22Rv1 (cell line): ENCODE results near the gene ZNF850.
"Not testable (repeated sequence)": the region's sequence is repeated elsewhere in the genome, so short reads cannot be mapped to it uniquely, and the experiment has no call there.

Source experiments
- H3K27ac ChIP-seq: fragments of 450-650 bp; 2 replicates; pipeline ENCODE4 v1.5.1; 2017
- ZFX ChIP-seq: fragments of 450-650 bp; IDR thresholded peaks from 2 replicates; pipeline ENCODE4 v1.6.1; 2017; ENCODE audit warnings: antibody characterized with exemption, borderline replicate concordance
- TF ChIP-seq, protein P1 (sequence below): fragments of 450-650 bp; IDR thresholded peaks from 2 replicates; pipeline ENCODE4 v1.5.1; 2017; ENCODE audit warnings: mild to moderate bottlenecking

Gene ZNF850

DNA sequence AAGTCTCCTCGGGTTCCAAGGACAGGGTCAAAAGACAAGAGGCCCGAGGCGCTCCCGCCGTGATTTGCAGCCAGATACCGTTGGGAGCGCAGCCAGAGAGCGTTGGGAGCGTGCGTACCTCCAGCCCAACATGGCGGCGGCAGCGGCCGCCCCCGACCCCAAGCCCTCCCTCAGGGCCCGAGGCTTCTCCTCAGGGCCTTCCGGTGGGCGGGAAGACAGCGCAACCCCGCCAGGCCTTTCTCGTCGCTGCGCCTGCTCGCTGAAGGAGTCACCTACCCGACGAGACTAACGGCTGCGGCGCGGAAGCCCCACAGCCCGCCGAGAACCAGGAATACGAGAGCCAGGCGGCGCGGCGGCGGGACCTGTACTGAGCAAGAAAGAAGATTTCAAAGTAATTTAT is 3.2 kb upstream of the ZNF850 start:
- TF ChIP-seq, protein P1, sequence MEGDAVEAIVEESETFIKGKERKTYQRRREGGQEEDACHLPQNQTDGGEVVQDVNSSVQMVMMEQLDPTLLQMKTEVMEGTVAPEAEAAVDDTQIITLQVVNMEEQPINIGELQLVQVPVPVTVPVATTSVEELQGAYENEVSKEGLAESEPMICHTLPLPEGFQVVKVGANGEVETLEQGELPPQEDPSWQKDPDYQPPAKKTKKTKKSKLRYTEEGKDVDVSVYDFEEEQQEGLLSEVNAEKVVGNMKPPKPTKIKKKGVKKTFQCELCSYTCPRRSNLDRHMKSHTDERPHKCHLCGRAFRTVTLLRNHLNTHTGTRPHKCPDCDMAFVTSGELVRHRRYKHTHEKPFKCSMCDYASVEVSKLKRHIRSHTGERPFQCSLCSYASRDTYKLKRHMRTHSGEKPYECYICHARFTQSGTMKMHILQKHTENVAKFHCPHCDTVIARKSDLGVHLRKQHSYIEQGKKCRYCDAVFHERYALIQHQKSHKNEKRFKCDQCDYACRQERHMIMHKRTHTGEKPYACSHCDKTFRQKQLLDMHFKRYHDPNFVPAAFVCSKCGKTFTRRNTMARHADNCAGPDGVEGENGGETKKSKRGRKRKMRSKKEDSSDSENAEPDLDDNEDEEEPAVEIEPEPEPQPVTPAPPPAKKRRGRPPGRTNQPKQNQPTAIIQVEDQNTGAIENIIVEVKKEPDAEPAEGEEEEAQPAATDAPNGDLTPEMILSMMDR, result no peak
- no peak for TF ChIP-seq ZFX

DNA sequence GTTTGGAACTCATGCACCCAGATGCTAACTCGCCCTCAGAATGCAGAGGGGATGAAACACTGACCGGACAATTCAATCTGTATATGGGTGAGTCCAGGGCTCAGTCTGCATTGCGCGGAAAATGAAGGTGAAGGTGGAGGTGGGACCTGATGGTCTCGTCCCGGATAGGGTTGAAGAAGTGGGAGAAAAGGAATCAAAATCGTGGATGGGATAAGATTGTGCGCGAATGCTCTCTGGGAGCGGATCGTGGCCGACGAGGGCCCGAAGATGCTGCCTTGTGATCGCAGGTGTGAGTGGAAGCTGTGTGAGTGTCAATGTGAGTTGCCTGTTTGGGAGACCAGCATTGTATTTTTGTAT is 594 bp upstream of the ZNF850 start:
- peak overlapping the region; percentile 84 for H3K27ac ChIP-seq
- TF ChIP-seq, protein P1, result no peak
- no peak for TF ChIP-seq ZFX

More for the DNA sequence above, 3.2 kb upstream of the ZNF850 start:
- H3K27ac ChIP-seq, result no peak overlapping the region

DNA sequence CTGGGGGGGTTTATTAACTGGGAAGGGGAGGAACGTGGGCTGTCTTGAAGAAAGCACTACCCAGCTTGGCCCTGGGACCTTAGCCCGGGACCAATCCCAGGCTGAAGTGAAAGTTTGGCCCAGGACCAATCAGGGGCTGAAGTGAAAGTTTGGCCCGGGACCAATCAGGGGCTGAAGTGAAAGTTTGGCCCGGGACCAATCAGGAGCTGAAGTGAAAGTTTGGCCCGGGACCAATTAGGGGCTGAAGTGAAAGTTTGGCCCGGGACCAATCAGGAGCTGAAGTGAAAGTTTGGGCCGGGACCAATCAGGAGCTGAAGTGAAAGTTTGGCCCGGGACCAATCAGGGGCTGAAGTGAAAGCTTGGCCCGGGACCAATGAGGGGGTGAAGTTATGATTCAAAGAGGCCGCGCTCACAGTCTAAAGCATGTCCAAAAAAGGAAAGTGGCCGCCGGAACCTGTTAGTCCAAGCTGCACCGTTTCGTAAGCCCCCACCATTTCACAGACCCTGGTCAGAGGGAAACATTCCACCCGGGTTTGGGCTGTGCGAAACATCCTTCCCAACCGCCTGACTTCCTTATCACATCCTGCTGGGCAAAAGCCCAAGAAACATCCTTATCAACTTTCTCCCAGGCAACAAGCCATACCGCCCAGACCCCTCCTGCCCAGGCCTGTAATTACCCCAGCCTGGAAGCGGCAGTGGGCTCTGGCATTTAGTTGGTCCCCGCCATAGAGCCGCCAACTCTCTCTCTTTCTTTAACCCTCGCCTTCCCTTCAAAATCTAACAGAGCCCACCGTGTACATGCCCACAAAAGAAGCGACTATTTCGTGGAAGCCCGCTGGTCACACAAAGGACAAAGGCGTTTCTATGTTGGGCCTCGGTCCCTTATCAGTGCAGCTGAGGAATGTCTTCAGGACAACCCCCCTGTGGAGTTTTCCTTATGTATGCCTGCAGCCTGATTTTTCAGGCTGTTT is 1.1 kb downstream of the ZNF850 start:
- H3K27ac ChIP-seq, result peak overlapping the region; percentile 84
- TF ChIP-seq, protein P1, result no peak
- TF ChIP-seq ZFX, result no peak

GRCh38 chr19:36750066-36750691 is 22.4 kb downstream of the ZNF850 start:
- no peak overlapping the region for H3K27ac ChIP-seq
- TF ChIP-seq, protein P1, result no peak
- no peak for TF ChIP-seq ZFX

DNA sequence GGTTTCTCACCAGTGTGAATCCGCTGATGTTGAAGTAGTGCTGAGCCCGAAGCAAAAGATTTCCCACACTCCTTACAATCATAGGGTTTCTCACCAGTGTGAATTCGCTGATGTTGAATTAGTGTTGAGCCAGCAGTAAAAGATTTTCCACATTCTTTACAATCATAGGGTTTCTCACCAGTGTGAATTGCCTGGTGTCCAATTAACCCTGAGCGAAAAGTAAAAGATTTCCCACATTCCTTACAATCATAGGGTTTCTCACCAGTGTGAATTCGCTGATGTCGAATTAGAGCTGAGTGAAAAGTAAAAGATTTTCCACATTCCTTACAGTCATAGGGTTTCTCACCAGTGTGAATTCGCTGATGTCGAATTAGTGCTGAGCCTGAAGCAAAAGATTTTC is 23.0 kb downstream of the ZNF850 start:
- H3K27ac ChIP-seq, result not testable (repeated sequence)

DNA sequence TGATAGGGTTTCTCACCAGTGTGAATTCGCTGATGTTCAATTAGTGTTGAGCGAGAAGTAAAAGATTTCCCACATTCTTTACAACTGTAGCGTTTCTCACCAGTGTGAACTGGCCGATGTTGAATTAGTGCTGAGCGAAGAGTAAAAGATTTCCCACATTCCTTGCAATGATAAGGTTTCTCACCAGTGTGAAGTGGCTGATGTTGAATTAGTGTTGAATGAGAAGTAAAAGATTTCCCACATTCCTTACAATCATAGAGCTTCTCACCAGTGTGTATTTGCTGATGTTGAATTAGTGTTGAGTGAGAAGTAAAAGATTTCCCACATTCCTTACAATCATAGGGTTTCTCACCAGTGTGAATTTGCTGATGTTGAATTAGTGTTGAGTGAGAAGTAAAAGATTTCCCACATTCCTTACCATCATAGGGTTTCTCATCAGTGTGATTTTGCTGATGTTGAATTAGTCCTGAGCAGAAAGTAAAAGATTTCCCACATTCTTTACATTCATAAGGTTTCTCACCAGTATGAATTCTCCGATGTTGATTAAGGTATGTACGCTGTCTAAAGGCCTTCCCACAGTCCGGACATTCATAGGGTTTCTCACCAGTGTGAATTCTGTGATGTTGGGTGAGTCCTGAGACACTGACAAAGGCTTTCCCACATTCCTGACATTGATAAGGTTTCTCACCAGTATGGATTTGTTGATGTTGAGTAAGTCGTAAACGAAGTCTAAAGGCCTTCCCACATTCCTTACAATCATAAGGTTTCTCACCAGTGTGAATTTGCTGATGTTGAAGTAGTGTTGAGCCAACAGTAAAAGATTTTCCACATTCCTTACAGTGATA is 24.0 kb downstream of the ZNF850 start:
- no peak overlapping the region for H3K27ac ChIP-seq
- TF ChIP-seq, protein P1, result no peak
- TF ChIP-seq ZFX, result no peak

GRCh38 chr19:36747750-36748149 is 24.9 kb downstream of the ZNF850 start:
- TF ChIP-seq, protein P1, result no peak
- TF ChIP-seq ZFX, result no peak
- H3K27ac ChIP-seq, result no peak overlapping the region
